ENCODE data around the gene FGF11.

- TF ChIP-seq POLR2A (IDR thresholded peaks at IDR 0.05; ENCODE audit: low read length) (no peak), GATA1 (IDR thresholded peaks at IDR 0.05; ENCODE audit: low read depth, low read length) (no peak)
Measured at GRCh38 chr17:7442142-7442541, 2.8 kb downstream of the FGF11 start.

All from erythroblast (primary cell).